KMS-11 (cell line): ENCODE results near the gene GDF9.
"Not testable (repeated sequence)": the region's sequence is repeated elsewhere in the genome, so short reads cannot be mapped to it uniquely, and the experiment has no call there.

Experiments
- H2AFZ ChIP-seq: fragments of 200-600 bp; sonication (generic); 2 replicates; pipeline ENCODE4 v1.6.1; 2016; ENCODE audit warnings: antibody characterized with exemption, mixed run types, low read depth
- H3K27ac ChIP-seq: fragments of 200-600 bp; sonication (generic); 2 replicates; pipeline ENCODE4 v1.6.1; 2016; ENCODE audit warnings: mild to moderate bottlenecking, mixed run types
- H3K27me3 ChIP-seq: fragments of 200-600 bp; sonication (generic); 2 replicates; pipeline ENCODE4 v1.6.1; 2017; ENCODE audit warnings: mild to moderate bottlenecking, low read depth, mixed run types, moderate library complexity; ENCODE audit not compliant: insufficient read depth
- H3K36me3 ChIP-seq: fragments of 200-600 bp; sonication (generic); 2 replicates; pipeline ENCODE4 v1.6.1; 2017; ENCODE audit warnings: mild to moderate bottlenecking, mixed run types; ENCODE audit not compliant: insufficient read depth
- H3K4me1 ChIP-seq: fragments of 200-600 bp; sonication (generic); 2 replicates; pipeline ENCODE4 v1.6.1; 2016; ENCODE audit warnings: mild to moderate bottlenecking, low read depth, mixed run types; ENCODE audit not compliant: poor library complexity, severe bottlenecking
- H3K4me2 ChIP-seq: fragments of 200-600 bp; sonication (generic); 2 replicates; pipeline ENCODE4 v1.7.0; 2016; ENCODE audit warnings: mild to moderate bottlenecking, mixed run types
- H3K4me3 ChIP-seq: fragments of 200-600 bp; sonication (generic); IDR thresholded peaks from 2 replicates; pipeline ENCODE4 v1.6.1; 2017; ENCODE audit warnings: low read depth, low read length, mixed read lengths; ENCODE audit not compliant: insufficient read depth
- H3K79me2 ChIP-seq: fragments of 200-600 bp; sonication (generic); 2 replicates; pipeline ENCODE4 v1.6.1; 2016; ENCODE audit warnings: low read depth, mixed run types; ENCODE audit not compliant: insufficient read depth
- H3K9ac ChIP-seq: fragments of 200-600 bp; sonication (generic); 2 replicates; pipeline ENCODE4 v1.6.1; 2016; ENCODE audit warnings: mild to moderate bottlenecking, mixed run types
- H4K20me1 ChIP-seq: fragments of 200-600 bp; sonication (generic); 2 replicates; pipeline ENCODE4 v1.6.1; 2016; ENCODE audit warnings: mild to moderate bottlenecking, mixed run types; ENCODE audit not compliant: insufficient read depth
- CTCF ChIP-seq: fragments of 200-600 bp; sonication (generic); conservative IDR thresholded peaks from 2 replicates; pipeline ENCODE4 v1.6.1; 2017; ENCODE audit warnings: low read depth, mild to moderate bottlenecking, antibody characterized with exemption, low read length, moderate library complexity, mixed read lengths

The GDF9 gene

GRCh38 chr5:132859889-132860437, 6.3 kb downstream of the GDF9 start:
- Histone ChIP-seq H2AFZ (no peak overlapping the region), H3K4me3 (no peak overlapping the region), H3K9ac (no peak overlapping the region), H3K36me3 (no peaks in the 10 kb centered on the region), H3K27me3 (no peaks in the 10 kb centered on the region), H3K27ac (no peak overlapping the region), H3K79me2 (no peaks in the 10 kb centered on the region), H4K20me1 (no peaks in the 10 kb centered on the region), H3K4me1 (no peaks in the 10 kb centered on the region), H3K4me2 (no peak overlapping the region)
- no peak for TF ChIP-seq CTCF

- Histone ChIP-seq H2AFZ (no peak overlapping the region), H3K27ac (no peak overlapping the region), H3K27me3 (no peaks in the 10 kb centered on the region), H4K20me1 (no peaks in the 10 kb centered on the region), H3K79me2 (no peaks in the 10 kb centered on the region), H3K4me1 (no peaks in the 10 kb centered on the region), H3K9ac (no peak overlapping the region), H3K36me3 (no peaks in the 10 kb centered on the region), H3K4me2 (no peak overlapping the region), H3K4me3 (no peak overlapping the region)
- TF ChIP-seq CTCF = no peak
Observed at GRCh38 chr5:132856011-132856410, 10.3 kb downstream of the GDF9 start.

- not testable (repeated sequence) for H3K4me2 ChIP-seq, H3K36me3 ChIP-seq, H3K27ac ChIP-seq, H2AFZ ChIP-seq, H3K4me1 ChIP-seq, H3K4me3 ChIP-seq, H3K27me3 ChIP-seq, H3K9ac ChIP-seq, H4K20me1 ChIP-seq, H3K79me2 ChIP-seq
Observed at GRCh38 chr5:132854992-132855391, 11.3 kb downstream of the GDF9 start.

- Histone ChIP-seq H3K36me3 (no peaks in the 10 kb centered on the region), H3K4me3 (no peak overlapping the region), H3K27me3 (no peaks in the 10 kb centered on the region), H3K27ac (no peak overlapping the region), H3K79me2 (no peaks in the 10 kb centered on the region), H2AFZ (no peak overlapping the region), H3K4me1 (peaks cover 2% of the 10 kb centered on the region), H3K9ac (no peak overlapping the region), H4K20me1 (no peaks in the 10 kb centered on the region), H3K4me2 (no peak overlapping the region)
- TF ChIP-seq CTCF = no peak
Observed at GRCh38 chr5:132854301-132854700, 12.0 kb downstream of the GDF9 start.

GRCh38 chr5:132853790-132854189, 12.5 kb downstream of the GDF9 start:
- H3K36me3 ChIP-seq = no peaks in the 10 kb centered on the region
- H2AFZ ChIP-seq = no peak overlapping the region
- H3K79me2 ChIP-seq = no peaks in the 10 kb centered on the region
- H3K27ac ChIP-seq = no peak overlapping the region
- H3K9ac ChIP-seq = no peak overlapping the region
- no peaks in the 10 kb centered on the region for H4K20me1 ChIP-seq
- H3K4me3 ChIP-seq = no peak overlapping the region
- H3K27me3 ChIP-seq = no peaks in the 10 kb centered on the region
- TF ChIP-seq CTCF = no peak
- H3K4me1 ChIP-seq = peaks cover 4% of the 10 kb centered on the region
- H3K4me2 ChIP-seq = no peak overlapping the region
